OCI-LY3 (cell line): Measurements from ENCODE around the gene EVX1.

Experiments
- H2AFZ ChIP-seq: fragments of 200-600, 300-600 bp; shearing (Covaris generic); 2 replicates; pipeline ENCODE4 v1.6.0; 2014; ENCODE audit warnings: antibody characterized with exemption, low read depth, low read length
- H3K27ac ChIP-seq: fragments of 200-600, 300-600 bp; sonication (generic); 2 replicates; pipeline ENCODE4 v1.5.1; 2014; ENCODE audit warnings: mild to moderate bottlenecking, low read length, moderate library complexity, mixed read lengths
- H3K27me3 ChIP-seq: fragments of 200-600, 300-600 bp; sonication (generic); 2 replicates; pipeline ENCODE4 v1.6.1; 2014; ENCODE audit warnings: low read depth, low read length, mixed read lengths
- H3K36me3 ChIP-seq: fragments of 200-600, 300-600 bp; sonication (generic); replicated peaks from 2 replicates; pipeline ENCODE3; 2014; ENCODE audit warnings: low read depth, low read length, mixed read lengths
- H3K4me1 ChIP-seq: fragments of 300-600, 200-600 bp; sonication (generic); 2 replicates; pipeline ENCODE4 v1.6.1; 2014; ENCODE audit warnings: low read length, mixed read lengths
- H3K4me2 ChIP-seq: fragments of 200-600, 300-600 bp; sonication (generic); 2 replicates; pipeline ENCODE4 v1.6.1; 2014; ENCODE audit warnings: low read length, mixed read lengths
- H3K4me3 ChIP-seq: fragments of 300-600, 200-600 bp; sonication (generic); 2 replicates; pipeline ENCODE4 v1.5.1; 2014; ENCODE audit warnings: antibody characterized with exemption, mild to moderate bottlenecking, low read length, moderate library complexity
- H3K79me2 ChIP-seq: fragments of 300-600, 200-600 bp; shearing (Covaris generic); 2 replicates; pipeline ENCODE4 v1.6.1; 2014; ENCODE audit warnings: mild to moderate bottlenecking, low read length, mixed read lengths
- H3K9ac ChIP-seq: fragments of 300-600, 200-600 bp; shearing (Covaris generic); 2 replicates; pipeline ENCODE4 v1.6.0; 2014; ENCODE audit warnings: mild to moderate bottlenecking, low read length, moderate library complexity
- H3K9me3 ChIP-seq: fragments of 200-600, 300-600 bp; shearing (Covaris generic); 2 replicates; pipeline ENCODE4 v1.6.1; 2014; ENCODE audit warnings: low read length, mixed read lengths; ENCODE audit not compliant: insufficient read depth
- H4K20me1 ChIP-seq: fragments of 200-600, 300-600 bp; sonication (generic); 2 replicates; pipeline ENCODE4 v1.6.1; 2016; ENCODE audit warnings: low read length, mixed read lengths; ENCODE audit not compliant: insufficient read depth
- EZH2phosphoT487 ChIP-seq: fragments of 200-600 bp; shearing (Covaris generic); IDR thresholded peaks from 2 replicates; pipeline ENCODE4 v1.6.1; 2018; ENCODE audit warnings: antibody characterized with exemption, mixed run types, low read depth
- TF ChIP-seq, protein P1 (sequence below): fragments of 200-600, 300-600 bp; sonication (generic); IDR thresholded peaks from 2 replicates; pipeline ENCODE4 v1.5.1; 2014; ENCODE audit warnings: antibody characterized with exemption, low read length, low read depth

The EVX1 gene

DNA sequence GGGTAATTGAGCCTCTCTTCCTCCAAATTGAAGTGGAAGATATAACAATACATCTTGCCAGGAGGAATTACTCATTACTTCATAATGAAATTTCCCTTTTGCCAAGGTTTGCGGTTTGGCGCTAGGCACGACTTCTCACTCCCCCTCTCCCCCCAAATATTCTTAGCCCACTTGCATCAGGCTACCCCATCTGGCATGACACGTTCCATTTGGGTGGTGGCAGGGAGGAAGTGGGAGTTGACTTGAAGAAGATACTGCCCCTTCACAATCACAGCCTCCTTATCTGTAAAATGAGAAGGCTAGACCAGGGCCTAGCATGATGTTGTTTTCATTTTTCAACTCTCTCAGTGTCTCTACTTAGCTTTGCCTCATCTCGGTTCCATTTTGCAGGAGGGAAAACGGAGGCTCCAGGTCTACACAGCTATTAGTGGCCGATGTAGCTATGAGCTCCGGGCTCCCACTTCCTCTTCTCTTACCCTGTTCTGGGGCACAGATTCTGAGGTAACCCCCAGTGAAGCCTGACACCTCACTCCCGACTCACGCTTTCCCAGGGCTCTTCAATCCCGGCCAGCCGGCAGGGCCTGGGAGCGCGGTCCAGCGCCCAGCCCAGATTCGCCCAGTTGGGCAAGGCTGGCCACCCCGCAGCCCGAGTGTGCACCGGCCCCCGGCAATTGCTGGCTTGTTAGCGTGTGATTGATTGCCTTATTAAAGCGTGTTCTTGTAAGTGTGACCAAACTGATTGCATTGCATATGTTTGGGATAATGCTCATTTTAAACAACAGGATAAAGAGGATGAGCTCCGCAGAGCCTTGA lies 6.5 kb downstream of the EVX1 start:
- H3K4me3 ChIP-seq: peak overlapping the region; percentile 45
- H3K9me3 ChIP-seq: no peaks in the 10 kb centered on the region
- no peaks in the 10 kb centered on the region for H4K20me1 ChIP-seq
- H3K4me2 ChIP-seq: peak overlapping the region; percentile 65
- peak overlapping the region; percentile 21 for H3K27ac ChIP-seq
- H2AFZ ChIP-seq: peak overlapping the region; percentile 42; the same call in 1 of the 2 replicates
- H3K4me1 ChIP-seq: peaks cover 19% of the 10 kb centered on the region
- no peak overlapping the region for H3K9ac ChIP-seq
- no peaks in the 10 kb centered on the region for H3K27me3 ChIP-seq
- H3K36me3 ChIP-seq: no peaks in the 10 kb centered on the region
- TF ChIP-seq, protein P1, sequence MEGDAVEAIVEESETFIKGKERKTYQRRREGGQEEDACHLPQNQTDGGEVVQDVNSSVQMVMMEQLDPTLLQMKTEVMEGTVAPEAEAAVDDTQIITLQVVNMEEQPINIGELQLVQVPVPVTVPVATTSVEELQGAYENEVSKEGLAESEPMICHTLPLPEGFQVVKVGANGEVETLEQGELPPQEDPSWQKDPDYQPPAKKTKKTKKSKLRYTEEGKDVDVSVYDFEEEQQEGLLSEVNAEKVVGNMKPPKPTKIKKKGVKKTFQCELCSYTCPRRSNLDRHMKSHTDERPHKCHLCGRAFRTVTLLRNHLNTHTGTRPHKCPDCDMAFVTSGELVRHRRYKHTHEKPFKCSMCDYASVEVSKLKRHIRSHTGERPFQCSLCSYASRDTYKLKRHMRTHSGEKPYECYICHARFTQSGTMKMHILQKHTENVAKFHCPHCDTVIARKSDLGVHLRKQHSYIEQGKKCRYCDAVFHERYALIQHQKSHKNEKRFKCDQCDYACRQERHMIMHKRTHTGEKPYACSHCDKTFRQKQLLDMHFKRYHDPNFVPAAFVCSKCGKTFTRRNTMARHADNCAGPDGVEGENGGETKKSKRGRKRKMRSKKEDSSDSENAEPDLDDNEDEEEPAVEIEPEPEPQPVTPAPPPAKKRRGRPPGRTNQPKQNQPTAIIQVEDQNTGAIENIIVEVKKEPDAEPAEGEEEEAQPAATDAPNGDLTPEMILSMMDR: no peak
- no peak for TF ChIP-seq EZH2phosphoT487
- H3K79me2 ChIP-seq: no peaks in the 10 kb centered on the region

DNA sequence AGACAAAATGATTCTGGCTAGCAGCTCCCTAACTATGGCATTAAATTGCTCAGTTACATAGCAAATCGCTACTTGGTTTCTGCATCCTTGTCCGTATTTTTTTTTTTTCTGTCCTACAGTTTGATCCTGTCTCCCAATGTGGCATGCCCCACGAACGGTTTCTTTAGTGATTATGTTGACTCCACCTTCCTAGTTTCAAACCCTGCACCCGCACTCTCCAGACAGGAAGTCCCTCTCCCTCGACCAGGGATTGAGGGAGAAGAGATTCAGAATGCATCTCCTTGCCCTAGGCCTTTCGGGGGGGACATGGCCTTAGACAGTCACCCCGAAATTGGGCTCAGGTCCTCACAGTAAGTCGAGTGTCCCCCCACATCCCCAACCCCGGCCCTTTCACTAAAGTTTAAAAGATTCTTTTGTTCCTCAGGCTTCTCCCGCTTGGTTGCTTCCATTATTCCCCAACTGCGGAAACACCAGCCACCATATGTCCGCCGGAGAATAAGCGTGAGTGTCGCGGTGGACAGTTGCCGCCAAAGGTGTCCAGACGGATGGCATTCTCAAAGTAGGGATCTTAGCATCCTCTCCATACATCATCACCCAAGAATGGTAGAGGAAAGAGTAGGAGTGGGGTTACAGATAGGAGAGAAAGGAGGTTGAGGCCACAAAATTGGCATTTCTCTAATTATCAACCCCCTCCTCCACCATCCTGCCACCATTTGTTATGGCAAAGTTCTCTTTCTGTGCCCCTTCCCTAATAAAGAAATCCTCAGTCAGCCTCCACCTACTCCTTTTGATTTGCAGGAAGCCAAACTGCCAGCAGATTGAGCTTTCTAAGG lies 7.3 kb downstream of the EVX1 start:
- H3K27me3 ChIP-seq: no peaks in the 10 kb centered on the region
- no peak overlapping the region for H3K27ac ChIP-seq
- TF ChIP-seq, protein P1: no peak
- no peak for TF ChIP-seq EZH2phosphoT487
- H3K36me3 ChIP-seq: no peaks in the 10 kb centered on the region
- no peaks in the 10 kb centered on the region for H4K20me1 ChIP-seq
- no peaks in the 10 kb centered on the region for H3K79me2 ChIP-seq
- peaks cover 27% of the 10 kb centered on the region for H3K4me1 ChIP-seq
- no peak overlapping the region for H2AFZ ChIP-seq
- H3K4me2 ChIP-seq: peak overlapping the region; percentile 65; the same call in 1 of the 2 replicates
- H3K9ac ChIP-seq: no peak overlapping the region
- H3K9me3 ChIP-seq: no peaks in the 10 kb centered on the region
- H3K4me3 ChIP-seq: no peak overlapping the region

DNA sequence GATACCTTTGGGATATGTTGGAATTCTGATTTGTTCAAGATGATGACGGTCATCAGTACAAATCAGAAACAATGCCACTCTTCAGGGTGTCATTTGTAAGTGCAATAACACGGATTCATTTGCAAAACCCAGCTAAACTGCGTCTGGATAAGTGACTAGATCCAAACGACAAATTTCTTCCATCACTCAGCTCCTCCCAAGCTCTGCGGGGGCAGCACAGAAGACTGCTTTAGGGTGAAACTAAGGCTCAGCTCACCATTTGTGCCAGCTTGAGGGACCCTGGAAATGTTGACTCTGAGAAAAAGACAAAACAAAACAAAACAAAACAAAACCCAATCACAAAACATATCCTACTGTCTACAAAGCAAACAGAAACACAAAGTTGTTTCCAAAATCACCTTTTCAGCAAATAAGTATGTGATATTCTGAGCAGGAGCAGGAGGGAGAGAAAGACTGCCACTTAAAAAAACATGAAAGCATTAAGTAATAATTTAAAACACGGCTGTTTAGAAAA lies 8.0 kb downstream of the EVX1 start:
- TF ChIP-seq, protein P1: no peak
- TF ChIP-seq EZH2phosphoT487: no peak
- no peaks in the 10 kb centered on the region for H3K36me3 ChIP-seq
- no peaks in the 10 kb centered on the region for H3K79me2 ChIP-seq
- H3K27ac ChIP-seq: no peak overlapping the region
- no peak overlapping the region for H2AFZ ChIP-seq
- H3K27me3 ChIP-seq: no peaks in the 10 kb centered on the region
- no peak overlapping the region for H3K4me2 ChIP-seq
- H3K9me3 ChIP-seq: no peaks in the 10 kb centered on the region
- no peak overlapping the region for H3K9ac ChIP-seq
- H3K4me1 ChIP-seq: peaks cover 32% of the 10 kb centered on the region
- H3K4me3 ChIP-seq: no peak overlapping the region
- H4K20me1 ChIP-seq: no peaks in the 10 kb centered on the region

DNA sequence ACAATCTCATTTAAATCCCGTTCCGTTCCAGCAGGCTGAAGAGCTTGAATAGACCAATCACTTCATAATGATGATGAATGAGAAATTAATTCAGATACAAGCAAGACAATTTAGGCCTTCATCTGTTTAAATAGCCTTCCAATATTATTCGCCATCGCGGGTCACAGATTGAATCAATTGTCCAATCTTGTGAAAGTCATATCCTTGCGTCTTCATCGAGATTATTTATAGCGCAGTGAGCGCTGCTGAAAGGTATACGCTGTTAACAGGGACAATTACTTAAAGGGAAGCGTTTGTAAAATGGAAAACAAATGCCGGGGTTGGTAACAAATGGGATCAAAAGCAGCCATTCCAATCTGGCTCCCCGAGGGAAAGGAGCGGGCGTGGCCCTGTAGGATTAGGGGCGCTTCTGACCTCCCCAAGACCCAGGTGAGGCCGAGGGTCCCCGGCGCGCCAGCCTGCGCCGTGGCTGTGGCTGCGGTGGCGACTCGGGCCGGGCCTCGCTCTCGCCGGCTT lies 8.6 kb downstream of the EVX1 start:
- H4K20me1 ChIP-seq: no peaks in the 10 kb centered on the region
- H3K4me2 ChIP-seq: no peak overlapping the region
- no peaks in the 10 kb centered on the region for H3K36me3 ChIP-seq
- H2AFZ ChIP-seq: no peak overlapping the region
- H3K27me3 ChIP-seq: no peaks in the 10 kb centered on the region
- TF ChIP-seq EZH2phosphoT487: no peak
- TF ChIP-seq, protein P1: no peak
- no peak overlapping the region for H3K4me3 ChIP-seq
- H3K4me1 ChIP-seq: peaks cover 32% of the 10 kb centered on the region
- H3K79me2 ChIP-seq: no peaks in the 10 kb centered on the region
- H3K9me3 ChIP-seq: no peaks in the 10 kb centered on the region
- no peak overlapping the region for H3K27ac ChIP-seq
- no peak overlapping the region for H3K9ac ChIP-seq
